Panc1 (cell line): Measurements from ENCODE around the gene NIT1. TPM values are rescaled to one million over a fixed set of nuclear protein-coding genes. Genes with fewer than 3 reads are reported as not detected.

Source experiments
- ATAC-seq: fragments of 200-7000 bp; cut with Tn5 transposase; 2 replicates; pipeline ENCODE4 v1.9.1; 2020; ENCODE audit warnings: mild to moderate bottlenecking, moderate library complexity
- BruUV-seq: library from RNA; stranded (reverse); fragments of 400-500 nt; replicated peaks from 2 replicates; lab custom pipeline; 2021; lab: Mats Ljungman, UMichigan
- CTCF ChIA-PET: fragments of 300-600 bp; sonication (Branson Sonifier 250); formaldehyde crosslinking; loops from one replicate; lab custom pipeline; 2022; ENCODE audit warnings: antibody characterized with exemption; lab: Charles Lee
- POLR2A ChIA-PET: fragments of 300-600 bp; sonication (Branson Sonifier 250); formaldehyde crosslinking; loops from one replicate; lab custom pipeline; 2022; ENCODE audit warnings: antibody characterized with exemption; lab: Charles Lee
- DNase-seq: peaks from one replicate; pipeline ENCODE4 v3.0.0-alpha.2; 2010; ENCODE audit warnings: low read depth, low spot score
- H3K27ac ChIP-seq: 2 replicates; pipeline ENCODE4 v1.5.1; 2011; ENCODE audit warnings: mild to moderate bottlenecking, low read length, inconsistent platforms
- H3K27me3 ChIP-seq: fragments of 200-500 bp; sonication (Bioruptor generic); 2 replicates; pipeline ENCODE4 v1.6.0; 2014; ENCODE audit warnings: low read length, inconsistent platforms; ENCODE audit not compliant: control insufficient read depth, insufficient read depth
- H3K36me3 ChIP-seq: fragments of 200-500 bp; sonication (Bioruptor generic); 2 replicates; pipeline ENCODE4 v1.5.1; 2014; ENCODE audit warnings: inconsistent platforms, mild to moderate bottlenecking, low read length, moderate library complexity; ENCODE audit not compliant: control insufficient read depth, insufficient read depth
- H3K4me1 ChIP-seq: 2 replicates; pipeline ENCODE4 v1.5.1; 2011; ENCODE audit warnings: inconsistent platforms, mild to moderate bottlenecking, low read length, moderate library complexity; ENCODE audit not compliant: control insufficient read depth, insufficient read depth
- H3K4me3 ChIP-seq, 2 experiments: 2 replicates each; pipeline ENCODE4 v1.5.1; 2011 to 2012; ENCODE audit warnings: low read depth in 2 of 2, low read length in 2 of 2, mild to moderate bottlenecking in 2 of 2, inconsistent platforms in 1 of 2, moderate library complexity in 1 of 2
- H3K9me3 ChIP-seq: fragments of 200-500 bp; sonication (Bioruptor generic); 2 replicates; pipeline ENCODE4 v1.5.1; 2014; ENCODE audit warnings: low read depth, mild to moderate bottlenecking, inconsistent platforms, low read length, moderate library complexity; ENCODE audit not compliant: control insufficient read depth, insufficient read depth
- POLR2AphosphoS5 ChIP-seq: IDR thresholded peaks from 2 replicates; pipeline ENCODE4 v1.6.1; 2012; ENCODE audit warnings: mild to moderate bottlenecking, low read depth, low read length, moderate library complexity
- SIN3A ChIP-seq: IDR thresholded peaks from 2 replicates; pipeline ENCODE4 v1.6.1; 2012; ENCODE audit warnings: low read depth, mild to moderate bottlenecking, low read length, moderate library complexity, borderline replicate concordance; ENCODE audit not compliant: insufficient read depth
- TCF7L2 ChIP-seq: IDR thresholded peaks from 2 replicates; pipeline ENCODE4 v1.6.1; 2011; ENCODE audit warnings: mild to moderate bottlenecking, low read depth, low read length, inconsistent platforms
- in situ Hi-C: cut with HindIII; loops from 2 replicates; pipeline ENCODE4 v1.10.0; 2016; ENCODE audit warnings: low sequenced_read_pairs, low pct_unique_long_range_greater_than_20kb
- intact Hi-C: fragments of 100-400 bp; cut with micrococcal nuclease; formaldehyde crosslinking; loops from one replicate; pipeline ENCODE4 v1.10.0; 2022; ENCODE audit not compliant: unreplicated experiment
- total RNA-seq: library from RNA; stranded (reverse); gene quantifications from one replicate; pipeline ENCODE4 v1.2.1, GENCODE V29; 2021; ENCODE audit not compliant: unreplicated experiment
- TF ChIP-seq, protein P1 (sequence below): fragments of 450-650 bp; IDR thresholded peaks from 2 replicates; pipeline ENCODE4 v1.5.1; 2017; ENCODE audit warnings: mild to moderate bottlenecking
- TF ChIP-seq, protein P2 (sequence below), 2 experiments: IDR thresholded peaks; 2 replicates each; pipeline ENCODE4 v1.6.1; 2011 to 2012; ENCODE audit warnings: low read depth in 2 of 2, control low read depth in 1 of 2, low read length in 1 of 2, mild to moderate bottlenecking in 1 of 2, moderate library complexity in 1 of 2; ENCODE audit not compliant: insufficient read depth in 1 of 2

NIT1 gene
- total RNA-seq, 1 experiment from 2014 or later = 31.3 TPM

DNA sequence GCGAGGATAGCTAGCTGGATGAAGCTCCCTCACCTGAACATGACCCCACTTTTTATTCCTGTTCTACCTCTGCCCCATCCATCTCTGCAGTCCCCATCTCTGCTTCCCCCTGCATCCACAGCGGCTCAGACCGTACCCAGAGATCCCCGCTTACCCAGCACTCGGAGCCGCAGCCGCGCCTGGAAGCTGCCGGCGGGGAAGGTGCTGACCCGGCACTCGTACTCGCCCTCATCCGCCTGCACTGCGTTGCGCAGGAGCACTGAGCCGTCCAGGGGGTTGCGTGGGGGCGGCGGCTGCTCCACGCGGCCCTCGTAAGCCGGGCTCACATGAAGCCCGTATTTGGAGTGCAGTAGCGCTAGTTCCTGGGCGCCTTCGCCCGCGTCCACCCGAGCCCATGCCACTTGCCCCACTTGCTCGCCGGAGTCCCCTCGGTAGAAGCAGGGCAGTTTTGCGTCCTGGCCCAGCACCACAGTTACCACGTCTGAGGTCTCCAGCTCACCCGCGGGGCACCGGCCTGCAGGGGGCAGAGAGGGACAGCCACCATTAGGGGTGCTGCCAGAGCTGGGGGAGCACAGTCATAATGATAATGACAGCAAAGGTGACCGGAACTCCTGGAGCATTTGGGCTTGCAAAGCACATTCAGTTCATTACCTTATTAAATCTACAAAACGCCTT, 38.3 kb upstream of the NIT1 start:
- Histone ChIP-seq H3K27ac (no peak overlapping the region), H3K9me3 (no peaks in the 10 kb centered on the region), H3K27me3 (no peaks in the 10 kb centered on the region), H3K36me3 (no peaks in the 10 kb centered on the region), H3K4me1 (peaks cover 4% of the 10 kb centered on the region; the same call in 1 of the 2 replicates), H3K4me3 (no peak overlapping the region)
- ChIA-PET POLR2A (no interaction called here), CTCF (interaction anchor here (0.6 kb wide), 1 partner anchor 89 kb away, joined by 5 read pairs; no protein-coding TSS in a partner anchor)
- BruUV-seq = no TSS peak
- DNase-seq = no peak
- TF ChIP-seq TCF7L2 = no peak
- no peak for TF ChIP-seq POLR2AphosphoS5
- in situ Hi-C loops (no loop called here), intact Hi-C loops (no loop called here)
- ATAC-seq = no peak

DNA sequence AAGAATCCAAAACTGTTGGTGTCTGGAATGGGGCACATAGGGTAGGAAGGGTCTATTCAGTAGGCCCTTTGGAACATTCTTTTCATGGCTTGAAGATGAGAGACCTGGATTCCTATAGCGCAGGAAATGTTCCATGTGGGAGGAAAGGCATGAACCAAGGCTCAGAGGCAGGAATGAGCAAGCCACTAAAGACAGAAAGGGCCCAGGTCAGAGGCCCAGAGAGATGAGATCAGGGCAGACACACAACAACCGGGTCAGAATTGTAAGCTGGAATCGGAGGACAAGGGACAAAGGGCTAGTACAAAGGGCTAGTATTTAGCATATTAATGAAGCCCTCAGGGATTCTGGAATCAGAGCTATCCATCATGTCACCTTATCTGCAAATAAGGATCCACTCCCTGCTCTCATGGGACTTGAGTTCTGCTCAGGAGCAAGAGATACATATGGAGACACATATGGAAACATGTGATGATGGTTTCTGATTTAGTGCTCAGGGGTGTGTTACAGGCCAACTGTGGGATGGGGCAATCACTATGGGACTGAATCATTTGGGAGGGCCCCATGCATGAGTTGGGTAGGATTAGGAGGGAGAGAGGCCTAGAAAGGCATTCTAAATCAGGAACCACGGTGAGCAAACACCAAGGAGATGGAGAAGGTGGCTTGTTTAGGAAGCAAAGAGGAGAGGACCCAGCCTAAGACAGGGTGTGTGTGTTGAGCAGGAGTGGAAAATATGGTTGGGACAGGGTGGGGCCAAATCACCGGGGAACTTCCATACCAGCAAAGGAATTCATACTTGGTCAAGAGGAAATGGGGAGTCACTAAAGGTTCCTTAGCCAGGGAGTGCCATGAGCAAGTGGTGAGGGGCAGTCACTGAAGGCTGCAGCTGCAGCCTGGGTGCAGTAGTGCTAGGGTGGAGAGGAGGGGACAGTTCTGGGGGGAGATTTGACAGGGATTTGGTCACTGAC, 37.2 kb upstream of the NIT1 start:
- no peak overlapping the region for H3K4me3 ChIP-seq
- POLR2A ChIA-PET = interaction anchor here (0.6 kb wide), 1 partner anchor 74 kb away, joined by 4 read pairs; no protein-coding TSS in a partner anchor
- intact Hi-C loops (no loop called here), in situ Hi-C loops (no loop called here)
- CTCF ChIA-PET = no interaction called here
- H3K4me1 ChIP-seq = peaks cover 4% of the 10 kb centered on the region; the same call in 1 of the 2 replicates
- H3K27ac ChIP-seq = no peak overlapping the region
- no peaks in the 10 kb centered on the region for H3K9me3 ChIP-seq
- H3K27me3 ChIP-seq = no peaks in the 10 kb centered on the region
- no peak for DNase-seq
- H3K36me3 ChIP-seq = no peaks in the 10 kb centered on the region
- BruUV-seq = no TSS peak
- TF ChIP-seq, protein P1, sequence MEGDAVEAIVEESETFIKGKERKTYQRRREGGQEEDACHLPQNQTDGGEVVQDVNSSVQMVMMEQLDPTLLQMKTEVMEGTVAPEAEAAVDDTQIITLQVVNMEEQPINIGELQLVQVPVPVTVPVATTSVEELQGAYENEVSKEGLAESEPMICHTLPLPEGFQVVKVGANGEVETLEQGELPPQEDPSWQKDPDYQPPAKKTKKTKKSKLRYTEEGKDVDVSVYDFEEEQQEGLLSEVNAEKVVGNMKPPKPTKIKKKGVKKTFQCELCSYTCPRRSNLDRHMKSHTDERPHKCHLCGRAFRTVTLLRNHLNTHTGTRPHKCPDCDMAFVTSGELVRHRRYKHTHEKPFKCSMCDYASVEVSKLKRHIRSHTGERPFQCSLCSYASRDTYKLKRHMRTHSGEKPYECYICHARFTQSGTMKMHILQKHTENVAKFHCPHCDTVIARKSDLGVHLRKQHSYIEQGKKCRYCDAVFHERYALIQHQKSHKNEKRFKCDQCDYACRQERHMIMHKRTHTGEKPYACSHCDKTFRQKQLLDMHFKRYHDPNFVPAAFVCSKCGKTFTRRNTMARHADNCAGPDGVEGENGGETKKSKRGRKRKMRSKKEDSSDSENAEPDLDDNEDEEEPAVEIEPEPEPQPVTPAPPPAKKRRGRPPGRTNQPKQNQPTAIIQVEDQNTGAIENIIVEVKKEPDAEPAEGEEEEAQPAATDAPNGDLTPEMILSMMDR = no peak
- TF ChIP-seq SIN3A (no peak), POLR2AphosphoS5 (no peak), TCF7L2 (no peak)
- TF ChIP-seq, protein P2, sequence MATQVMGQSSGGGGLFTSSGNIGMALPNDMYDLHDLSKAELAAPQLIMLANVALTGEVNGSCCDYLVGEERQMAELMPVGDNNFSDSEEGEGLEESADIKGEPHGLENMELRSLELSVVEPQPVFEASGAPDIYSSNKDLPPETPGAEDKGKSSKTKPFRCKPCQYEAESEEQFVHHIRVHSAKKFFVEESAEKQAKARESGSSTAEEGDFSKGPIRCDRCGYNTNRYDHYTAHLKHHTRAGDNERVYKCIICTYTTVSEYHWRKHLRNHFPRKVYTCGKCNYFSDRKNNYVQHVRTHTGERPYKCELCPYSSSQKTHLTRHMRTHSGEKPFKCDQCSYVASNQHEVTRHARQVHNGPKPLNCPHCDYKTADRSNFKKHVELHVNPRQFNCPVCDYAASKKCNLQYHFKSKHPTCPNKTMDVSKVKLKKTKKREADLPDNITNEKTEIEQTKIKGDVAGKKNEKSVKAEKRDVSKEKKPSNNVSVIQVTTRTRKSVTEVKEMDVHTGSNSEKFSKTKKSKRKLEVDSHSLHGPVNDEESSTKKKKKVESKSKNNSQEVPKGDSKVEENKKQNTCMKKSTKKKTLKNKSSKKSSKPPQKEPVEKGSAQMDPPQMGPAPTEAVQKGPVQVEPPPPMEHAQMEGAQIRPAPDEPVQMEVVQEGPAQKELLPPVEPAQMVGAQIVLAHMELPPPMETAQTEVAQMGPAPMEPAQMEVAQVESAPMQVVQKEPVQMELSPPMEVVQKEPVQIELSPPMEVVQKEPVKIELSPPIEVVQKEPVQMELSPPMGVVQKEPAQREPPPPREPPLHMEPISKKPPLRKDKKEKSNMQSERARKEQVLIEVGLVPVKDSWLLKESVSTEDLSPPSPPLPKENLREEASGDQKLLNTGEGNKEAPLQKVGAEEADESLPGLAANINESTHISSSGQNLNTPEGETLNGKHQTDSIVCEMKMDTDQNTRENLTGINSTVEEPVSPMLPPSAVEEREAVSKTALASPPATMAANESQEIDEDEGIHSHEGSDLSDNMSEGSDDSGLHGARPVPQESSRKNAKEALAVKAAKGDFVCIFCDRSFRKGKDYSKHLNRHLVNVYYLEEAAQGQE (IDR thresholded peaks at IDR 0.05; ENCODE audit: insufficient read depth in 1 of 2, low read depth in 2 of 2, low read length in 1 of 2) = no peak
- no peak for ATAC-seq
